ENCODE data around the gene PARD3B. TPM values are rescaled to one million over a fixed set of nuclear protein-coding genes. Genes with fewer than 3 reads are reported as not detected.

PARD3B gene
- total RNA-seq, 1 experiment from 2014 or later = 2.0 TPM

DNA sequence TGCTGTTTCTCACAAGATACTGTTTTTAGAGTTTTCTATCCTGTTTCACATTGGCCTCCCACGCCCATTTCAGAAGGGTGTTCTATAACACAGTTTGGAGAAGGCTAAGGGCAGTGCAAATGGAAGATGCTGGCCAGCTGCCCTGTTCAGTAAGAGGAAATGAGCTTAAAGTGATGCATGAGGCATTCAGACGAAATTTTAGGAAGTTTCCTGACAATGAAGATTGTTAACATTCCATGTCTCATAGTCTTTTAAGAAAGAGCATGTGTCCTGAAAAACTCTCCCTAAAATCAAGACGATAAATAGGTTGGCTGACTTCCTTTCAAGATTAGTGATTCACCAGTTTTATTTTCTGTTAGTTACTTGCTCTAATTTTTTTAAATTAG is 652.9 kb downstream of the PARD3B start:
- no peaks in the 10 kb centered on the region for H3K27me3 ChIP-seq (ENCODE audit: insufficient read depth, low read length)
- no peaks in the 10 kb centered on the region for H4K20me1 ChIP-seq (ENCODE audit: insufficient read depth)
- ChIA-PET RAD21 (ENCODE audit: low non-redundant PET in 1 of 2, low total read pairs in 2 of 2, uncharacterized antibody in 2 of 2, unreplicated experiment in 2 of 2) (no interaction called here), CTCF (no interaction called here), POLR2A (no interaction called here)
- H3K4me1 ChIP-seq (ENCODE audit: control insufficient read depth in 1 of 2, insufficient read depth in 2 of 2, low read length in 2 of 2) = no peaks in the 10 kb centered on the region
- ATAC-seq (no peak), DNase-seq (ENCODE audit: low read depth, low spot score) (no peak)
- no peaks in the 10 kb centered on the region for H3K36me3 ChIP-seq (ENCODE audit: control insufficient read depth in 1 of 2, insufficient read depth in 2 of 2, low read length in 2 of 2)
- TF ChIP-seq RAD21 (IDR thresholded peaks at IDR 0.05; ENCODE audit: low read depth) (no peak), CEBPB (IDR thresholded peaks at IDR 0.05; ENCODE audit: low read depth) (no peak), EZH2 (IDR thresholded peaks at IDR 0.05) (no peak), FOSL1 (IDR thresholded peaks at IDR 0.05; ENCODE audit: low read depth) (no peak), CBX3 (IDR thresholded peaks at IDR 0.05; ENCODE audit: low read depth) (no peak), SRF (IDR thresholded peaks at IDR 0.05; ENCODE audit: low read depth) (no peak), YY1 (IDR thresholded peaks at IDR 0.05; ENCODE audit: extremely low read depth, insufficient replicate concordance, low read depth, low read length) (no peak), POLR2A (IDR thresholded peaks at IDR 0.05; ENCODE audit: borderline replicate concordance, extremely low read depth, insufficient read depth, insufficient read length) (no peak), TCF7L2 (IDR thresholded peaks at IDR 0.05; ENCODE audit: borderline replicate concordance, extremely low read depth, insufficient read depth, insufficient read length) (no peak), SP1 (IDR thresholded peaks at IDR 0.05; ENCODE audit: low read depth) (no peak), ELF1 (IDR thresholded peaks at IDR 0.05; ENCODE audit: borderline replicate concordance, low read depth) (no peak), EGR1 (IDR thresholded peaks at IDR 0.05; ENCODE audit: low read depth) (no peak), POLR2AphosphoS5 (IDR thresholded peaks at IDR 0.05; ENCODE audit: low read depth, low read length) (no peak), ZFX (IDR thresholded peaks at IDR 0.05) (no peak), SIN3A (IDR thresholded peaks at IDR 0.05; ENCODE audit: low read depth) (no peak), JUND (IDR thresholded peaks at IDR 0.05) (no peak)
- TF ChIP-seq, protein P1, sequence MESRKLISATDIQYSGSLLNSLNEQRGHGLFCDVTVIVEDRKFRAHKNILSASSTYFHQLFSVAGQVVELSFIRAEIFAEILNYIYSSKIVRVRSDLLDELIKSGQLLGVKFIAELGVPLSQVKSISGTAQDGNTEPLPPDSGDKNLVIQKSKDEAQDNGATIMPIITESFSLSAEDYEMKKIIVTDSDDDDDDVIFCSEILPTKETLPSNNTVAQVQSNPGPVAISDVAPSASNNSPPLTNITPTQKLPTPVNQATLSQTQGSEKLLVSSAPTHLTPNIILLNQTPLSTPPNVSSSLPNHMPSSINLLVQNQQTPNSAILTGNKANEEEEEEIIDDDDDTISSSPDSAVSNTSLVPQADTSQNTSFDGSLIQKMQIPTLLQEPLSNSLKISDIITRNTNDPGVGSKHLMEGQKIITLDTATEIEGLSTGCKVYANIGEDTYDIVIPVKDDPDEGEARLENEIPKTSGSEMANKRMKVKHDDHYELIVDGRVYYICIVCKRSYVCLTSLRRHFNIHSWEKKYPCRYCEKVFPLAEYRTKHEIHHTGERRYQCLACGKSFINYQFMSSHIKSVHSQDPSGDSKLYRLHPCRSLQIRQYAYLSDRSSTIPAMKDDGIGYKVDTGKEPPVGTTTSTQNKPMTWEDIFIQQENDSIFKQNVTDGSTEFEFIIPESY (IDR thresholded peaks at IDR 0.05; ENCODE audit: extremely low read depth, insufficient replicate concordance, low read length) = no peak
- TF ChIP-seq, protein P2, sequence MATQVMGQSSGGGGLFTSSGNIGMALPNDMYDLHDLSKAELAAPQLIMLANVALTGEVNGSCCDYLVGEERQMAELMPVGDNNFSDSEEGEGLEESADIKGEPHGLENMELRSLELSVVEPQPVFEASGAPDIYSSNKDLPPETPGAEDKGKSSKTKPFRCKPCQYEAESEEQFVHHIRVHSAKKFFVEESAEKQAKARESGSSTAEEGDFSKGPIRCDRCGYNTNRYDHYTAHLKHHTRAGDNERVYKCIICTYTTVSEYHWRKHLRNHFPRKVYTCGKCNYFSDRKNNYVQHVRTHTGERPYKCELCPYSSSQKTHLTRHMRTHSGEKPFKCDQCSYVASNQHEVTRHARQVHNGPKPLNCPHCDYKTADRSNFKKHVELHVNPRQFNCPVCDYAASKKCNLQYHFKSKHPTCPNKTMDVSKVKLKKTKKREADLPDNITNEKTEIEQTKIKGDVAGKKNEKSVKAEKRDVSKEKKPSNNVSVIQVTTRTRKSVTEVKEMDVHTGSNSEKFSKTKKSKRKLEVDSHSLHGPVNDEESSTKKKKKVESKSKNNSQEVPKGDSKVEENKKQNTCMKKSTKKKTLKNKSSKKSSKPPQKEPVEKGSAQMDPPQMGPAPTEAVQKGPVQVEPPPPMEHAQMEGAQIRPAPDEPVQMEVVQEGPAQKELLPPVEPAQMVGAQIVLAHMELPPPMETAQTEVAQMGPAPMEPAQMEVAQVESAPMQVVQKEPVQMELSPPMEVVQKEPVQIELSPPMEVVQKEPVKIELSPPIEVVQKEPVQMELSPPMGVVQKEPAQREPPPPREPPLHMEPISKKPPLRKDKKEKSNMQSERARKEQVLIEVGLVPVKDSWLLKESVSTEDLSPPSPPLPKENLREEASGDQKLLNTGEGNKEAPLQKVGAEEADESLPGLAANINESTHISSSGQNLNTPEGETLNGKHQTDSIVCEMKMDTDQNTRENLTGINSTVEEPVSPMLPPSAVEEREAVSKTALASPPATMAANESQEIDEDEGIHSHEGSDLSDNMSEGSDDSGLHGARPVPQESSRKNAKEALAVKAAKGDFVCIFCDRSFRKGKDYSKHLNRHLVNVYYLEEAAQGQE (IDR thresholded peaks at IDR 0.05; ENCODE audit: low read depth) = no peak
- TF ChIP-seq, protein P3, sequence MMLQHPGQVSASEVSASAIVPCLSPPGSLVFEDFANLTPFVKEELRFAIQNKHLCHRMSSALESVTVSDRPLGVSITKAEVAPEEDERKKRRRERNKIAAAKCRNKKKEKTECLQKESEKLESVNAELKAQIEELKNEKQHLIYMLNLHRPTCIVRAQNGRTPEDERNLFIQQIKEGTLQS (IDR thresholded peaks at IDR 0.05) = no peak
- no peaks in the 10 kb centered on the region for H3K9me2 ChIP-seq (ENCODE audit: insufficient read depth)
- no TSS peak for BruUV-seq (replicated peaks)
- H2AFZ ChIP-seq (ENCODE audit: low read depth, low read length, poor library complexity, severe bottlenecking) = no peak overlapping the region
- H3K9ac ChIP-seq (ENCODE audit: low read length) = no peak overlapping the region
- H3K79me2 ChIP-seq (ENCODE audit: insufficient read depth, low read length) = no peaks in the 10 kb centered on the region
- no peaks in the 10 kb centered on the region for H3K9me3 ChIP-seq (ENCODE audit: control insufficient read depth in 1 of 2, insufficient read depth in 1 of 2, low read depth in 1 of 2, low read length in 2 of 2)
- no peak overlapping the region for H3K4me2 ChIP-seq (ENCODE audit: low read length)
- no peak overlapping the region for H3K4me3 ChIP-seq (replicated peaks in 1 of 2; ENCODE audit: low read depth in 1 of 2, low read length in 2 of 2)
- intact Hi-C loops (cut with micrococcal nuclease) = no loop called here
- no peak overlapping the region for H3K27ac ChIP-seq (ENCODE audit: low read depth, low read length)
